ENCODE data around the gene ZNF319.

ZNF319 gene

GRCh38 chr16:57951204-57951960 lies 49.1 kb downstream of the ZNF319 start:
- DNase-seq, result no peak

- DNase-seq, result no peak
Measured at GRCh38 chr16:57950382-57950781, 50.1 kb downstream of the ZNF319 start.

- DNase-seq, result no peak
Measured at GRCh38 chr16:57949595-57950238, 50.8 kb downstream of the ZNF319 start.

- no peak for DNase-seq
Measured at GRCh38 chr16:57949013-57949412, 51.5 kb downstream of the ZNF319 start.

GRCh38 chr16:57948027-57948426 lies 52.4 kb downstream of the ZNF319 start:
- no peak for DNase-seq

GRCh38 chr16:57947261-57947660 lies 53.2 kb downstream of the ZNF319 start:
- DNase-seq, result no peak

- DNase-seq, result no peak
Measured at GRCh38 chr16:57946181-57946801, 54.2 kb downstream of the ZNF319 start.

GRCh38 chr16:57945740-57946138 lies 54.7 kb downstream of the ZNF319 start:
- no peak for DNase-seq

- DNase-seq, result no peak
Measured at GRCh38 chr16:57944970-57945739, 55.3 kb downstream of the ZNF319 start.
